Ovary (tissue), 3 donors: ENCODE measurements around the gene PAK5.

ENCODE experiments used
- CTCF ChIP-seq, 3 donors: fragments of 450-650 bp in 2 of 3; fragments of 200-600 bp in 1 of 3; IDR thresholded peaks; one replicate each; pipeline versions ENCODE4 v1.5.1 to v1.8.0; 2016 to 2022; ENCODE audit warnings: antibody characterized with exemption in 3 of 3, mild to moderate bottlenecking in 1 of 3
- POLR2A ChIP-seq: fragments of 450-650 bp; IDR thresholded peaks from one replicate; pipeline ENCODE4 v1.6.1; 2017; ENCODE audit warnings: antibody characterized with exemption, mild to moderate bottlenecking, moderate library complexity
- donor health status: DM: no; HTN: no; CAD: no.

GRCh38 chr20:9597547-9597946 lies 241.3 kb downstream of the PAK5 start:
- TF ChIP-seq CTCF (IDR thresholded peaks at IDR 0.05) (no peak), POLR2A (no peak)
